22Rv1 (cell line): ENCODE measurements around the gene VRK2.

Experiments
- ZFX ChIP-seq: fragments of 450-650 bp; IDR thresholded peaks from 2 replicates; pipeline ENCODE4 v1.6.1; 2017; ENCODE audit warnings: antibody characterized with exemption, borderline replicate concordance
- TF ChIP-seq, protein P1 (sequence below): fragments of 450-650 bp; IDR thresholded peaks from 2 replicates; pipeline ENCODE4 v1.5.1; 2017; ENCODE audit warnings: mild to moderate bottlenecking

DNA sequence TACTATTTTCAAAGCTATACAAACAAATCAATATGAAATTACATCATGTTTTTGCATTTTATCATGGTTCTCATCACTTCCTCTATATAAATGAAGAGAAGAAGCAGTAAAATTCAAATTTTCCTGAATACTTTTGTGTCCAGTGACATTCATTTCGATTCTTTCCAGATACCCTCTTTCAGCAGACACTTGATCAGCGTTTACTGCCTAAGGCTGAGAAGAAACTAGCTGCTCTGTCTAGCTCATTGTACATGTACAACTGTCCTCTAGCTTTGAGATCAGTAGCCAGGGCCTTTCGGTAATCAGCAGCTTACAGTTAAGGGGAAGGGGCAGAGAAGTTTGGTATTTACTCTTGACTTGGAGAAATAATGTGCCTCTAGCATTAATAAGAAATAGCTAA is 4.8 kb downstream of the VRK2 start:
- TF ChIP-seq, protein P1, sequence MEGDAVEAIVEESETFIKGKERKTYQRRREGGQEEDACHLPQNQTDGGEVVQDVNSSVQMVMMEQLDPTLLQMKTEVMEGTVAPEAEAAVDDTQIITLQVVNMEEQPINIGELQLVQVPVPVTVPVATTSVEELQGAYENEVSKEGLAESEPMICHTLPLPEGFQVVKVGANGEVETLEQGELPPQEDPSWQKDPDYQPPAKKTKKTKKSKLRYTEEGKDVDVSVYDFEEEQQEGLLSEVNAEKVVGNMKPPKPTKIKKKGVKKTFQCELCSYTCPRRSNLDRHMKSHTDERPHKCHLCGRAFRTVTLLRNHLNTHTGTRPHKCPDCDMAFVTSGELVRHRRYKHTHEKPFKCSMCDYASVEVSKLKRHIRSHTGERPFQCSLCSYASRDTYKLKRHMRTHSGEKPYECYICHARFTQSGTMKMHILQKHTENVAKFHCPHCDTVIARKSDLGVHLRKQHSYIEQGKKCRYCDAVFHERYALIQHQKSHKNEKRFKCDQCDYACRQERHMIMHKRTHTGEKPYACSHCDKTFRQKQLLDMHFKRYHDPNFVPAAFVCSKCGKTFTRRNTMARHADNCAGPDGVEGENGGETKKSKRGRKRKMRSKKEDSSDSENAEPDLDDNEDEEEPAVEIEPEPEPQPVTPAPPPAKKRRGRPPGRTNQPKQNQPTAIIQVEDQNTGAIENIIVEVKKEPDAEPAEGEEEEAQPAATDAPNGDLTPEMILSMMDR = no peak
- TF ChIP-seq ZFX = no peak
